NCI-H2171 treated with DMSO at 0.1 percent for 48 hours (cell line): ENCODE data around the gene DAD1.

ENCODE experiments used
- DNase-seq: peaks from one replicate; lab custom pipeline; 2025; lab: John Stamatoyannopoulos, UW

DAD1 gene

GRCh38 chr14:22536853-22537338 is 52.1 kb downstream of the DAD1 start:
- peak; percentile 75 for DNase-seq

GRCh38 chr14:22535916-22536315 is 53.1 kb downstream of the DAD1 start:
- DNase-seq = no peak

GRCh38 chr14:22535126-22535525 is 53.9 kb downstream of the DAD1 start:
- DNase-seq = no peak

- no peak for DNase-seq
Observed at GRCh38 chr14:22534547-22534946, 54.5 kb downstream of the DAD1 start.

GRCh38 chr14:22533739-22534359 is 55.2 kb downstream of the DAD1 start:
- DNase-seq = no peak

- no peak for DNase-seq
Observed at GRCh38 chr14:22533057-22533704, 55.8 kb downstream of the DAD1 start.

- DNase-seq = no peak
Observed at GRCh38 chr14:22532345-22533056, 56.5 kb downstream of the DAD1 start.

GRCh38 chr14:22531451-22532344 is 57.3 kb downstream of the DAD1 start:
- no peak for DNase-seq

- DNase-seq = no peak
Observed at GRCh38 chr14:22530127-22530526, 58.9 kb downstream of the DAD1 start.

- no peak for DNase-seq
Observed at GRCh38 chr14:22526744-22527143, 62.3 kb downstream of the DAD1 start.

- DNase-seq = no peak
Observed at GRCh38 chr14:22526218-22526617, 62.8 kb downstream of the DAD1 start.

GRCh38 chr14:22524784-22525161 is 64.3 kb downstream of the DAD1 start:
- no peak for DNase-seq

GRCh38 chr14:22524115-22524783 is 64.8 kb downstream of the DAD1 start:
- no peak for DNase-seq

GRCh38 chr14:22523283-22523682 is 65.7 kb downstream of the DAD1 start:
- DNase-seq = no peak

- no peak for DNase-seq
Observed at GRCh38 chr14:22522466-22522957, 66.5 kb downstream of the DAD1 start.

GRCh38 chr14:22521449-22522239 is 67.4 kb downstream of the DAD1 start:
- DNase-seq = no peak

- DNase-seq = no peak
Observed at GRCh38 chr14:22520796-22521195, 68.2 kb downstream of the DAD1 start.

GRCh38 chr14:22519877-22520685 is 68.9 kb downstream of the DAD1 start:
- DNase-seq = no peak

- no peak for DNase-seq
Observed at GRCh38 chr14:22518073-22518472, 71.0 kb downstream of the DAD1 start.
